OCI-LY7 (cell line): ENCODE data around the gene KIF13A. TPM values are rescaled to one million over a fixed set of nuclear protein-coding genes. Genes with fewer than 3 reads are reported as not detected.

ENCODE experiments used
- BruUV-seq: library from RNA; stranded (reverse); fragments of 400-500 nt; replicated peaks from 2 replicates; lab custom pipeline; 2021; lab: Mats Ljungman, UMichigan
- CTCF ChIA-PET: fragments of 300-600 bp; sonication (Branson Sonifier 250); formaldehyde crosslinking; loops from one replicate; lab custom pipeline; 2022; ENCODE audit warnings: antibody characterized with exemption; ENCODE audit not compliant: unreplicated experiment; lab: Charles Lee
- POLR2A ChIA-PET: fragments of 300-600 bp; sonication (Branson Sonifier 250); formaldehyde crosslinking; loops from one replicate; lab custom pipeline; 2022; ENCODE audit warnings: antibody characterized with exemption; lab: Charles Lee
- DNase-seq: peaks from one replicate; pipeline ENCODE4 v3.0.0-alpha.2; 2015; ENCODE audit warnings: low spot score
- H2AFZ ChIP-seq: fragments of 200-600 bp; sonication (generic), shearing (Covaris generic); 2 replicates; pipeline ENCODE4 v1.6.1; 2014; ENCODE audit warnings: mild to moderate bottlenecking, antibody characterized with exemption, low read length, moderate library complexity
- H3K27ac ChIP-seq: fragments of 200-600 bp; sonication (generic); 2 replicates; pipeline ENCODE4 v1.5.1; 2014; ENCODE audit warnings: mixed run types, low read depth, mild to moderate bottlenecking, moderate library complexity, low read length, inconsistent platforms; ENCODE audit not compliant: poor library complexity, severe bottlenecking
- H3K36me3 ChIP-seq: fragments of 200-600 bp; sonication (generic); 2 replicates; pipeline ENCODE4 v1.6.1; 2014; ENCODE audit warnings: mild to moderate bottlenecking, antibody characterized with exemption, low read length, moderate library complexity, mixed read lengths; ENCODE audit not compliant: insufficient read depth
- H3K4me1 ChIP-seq: fragments of 200-600 bp; sonication (generic); 2 replicates; pipeline ENCODE4 v1.5.1; 2014; ENCODE audit warnings: mild to moderate bottlenecking, low read length; ENCODE audit not compliant: insufficient read depth, poor library complexity, severe bottlenecking
- H3K4me2 ChIP-seq: fragments of 200-600 bp; sonication (generic); 2 replicates; pipeline ENCODE4 v1.6.1; 2014; ENCODE audit warnings: mild to moderate bottlenecking, low read length
- H3K4me3 ChIP-seq: fragments of 200-600 bp; sonication (generic); 2 replicates; pipeline ENCODE4 v1.5.1; 2014; ENCODE audit warnings: mild to moderate bottlenecking, low read depth, low read length; ENCODE audit not compliant: poor library complexity, severe bottlenecking
- H3K79me2 ChIP-seq: fragments of 200-600 bp; sonication (generic); 2 replicates; pipeline ENCODE4 v1.6.1; 2016; ENCODE audit warnings: low read depth, mild to moderate bottlenecking, low read length, moderate library complexity, mixed read lengths; ENCODE audit not compliant: insufficient read depth
- H3K9me2 ChIP-seq: fragments of 200-600 bp; sonication (generic); 2 replicates; pipeline ENCODE4 v1.6.1; 2016; ENCODE audit warnings: mild to moderate bottlenecking, low read length, mixed read lengths; ENCODE audit not compliant: insufficient read depth
- H3K9me3 ChIP-seq: fragments of 200-600 bp; sonication (generic); 2 replicates; pipeline ENCODE4 v1.6.1; 2014; ENCODE audit warnings: mild to moderate bottlenecking, mixed run types, low read length, mixed read lengths
- H4K20me1 ChIP-seq: fragments of 200-600 bp; sonication (generic); 2 replicates; pipeline ENCODE4 v1.6.1; 2014; ENCODE audit warnings: mild to moderate bottlenecking, antibody characterized with exemption, low read length, moderate library complexity, mixed read lengths; ENCODE audit not compliant: insufficient read depth
- CTCF ChIP-seq: fragments of 200-600 bp; sonication (generic); conservative IDR thresholded peaks from 2 replicates; pipeline ENCODE4 v1.5.1; 2014; ENCODE audit warnings: mild to moderate bottlenecking, antibody characterized with exemption, low read length, moderate library complexity, mixed read lengths
- EZH2phosphoT487 ChIP-seq: fragments of 200-600 bp; sonication (generic); IDR thresholded peaks from 2 replicates; pipeline ENCODE4 v1.6.1; 2018; ENCODE audit warnings: low read depth, borderline replicate concordance, mild to moderate bottlenecking, mixed run types, antibody characterized with exemption, low read length, moderate library complexity, mixed read lengths
- intact Hi-C: fragments of 100-400 bp; cut with micrococcal nuclease; formaldehyde crosslinking; loops from one replicate; pipeline ENCODE4 v1.10.0; 2022; ENCODE audit not compliant: unreplicated experiment
- total RNA-seq, 2 experiments: library from RNA; depleted of rRNA in 1 of 2; stranded (reverse); fragments of >200 nt in 1 of 2; shearing (Covaris generic) in 1 of 2; gene quantifications; 2 replicates each; pipeline ENCODE4 v1.2.3, GENCODE V29; 2014 to 2022

The KIF13A gene
- total RNA-seq, 2 experiments from 2014 or later, result 1.5 TPM; not detected in 1

- Histone ChIP-seq H3K9me2 (no peaks in the 10 kb centered on the region), H2AFZ (no peak overlapping the region), H3K9me3 (no peaks in the 10 kb centered on the region), H4K20me1 (no peaks in the 10 kb centered on the region), H3K4me1 (no peaks in the 10 kb centered on the region), H3K36me3 (no peaks in the 10 kb centered on the region), H3K4me3 (no peak overlapping the region), H3K27ac (no peak overlapping the region), H3K79me2 (no peaks in the 10 kb centered on the region), H3K4me2 (no peak overlapping the region)
- TF ChIP-seq CTCF (no peak), EZH2phosphoT487 (no peak)
- DNase-seq, result no peak
- BruUV-seq, result no TSS peak
- intact Hi-C loops, result no loop called here
- ChIA-PET CTCF (no interaction called here), POLR2A (interaction anchor here (0.7 to 1.2 kb wide), 2 partner anchors 9 to 14 kb away, joined by 3 to 4 read pairs; no protein-coding TSS in a partner anchor)
These were observed 106.2 kb downstream of the KIF13A start for GRCh38 chr6:17881085-17881858.

- no peak overlapping the region for H3K4me3 ChIP-seq
- TF ChIP-seq EZH2phosphoT487 (no peak), CTCF (no peak)
- intact Hi-C loops, result no loop called here
- CTCF ChIA-PET, result no interaction called here
- H3K79me2 ChIP-seq, result no peaks in the 10 kb centered on the region
- no peaks in the 10 kb centered on the region for H4K20me1 ChIP-seq
- no peaks in the 10 kb centered on the region for H3K9me3 ChIP-seq
- H3K4me1 ChIP-seq, result no peaks in the 10 kb centered on the region
- no TSS peak for BruUV-seq
- POLR2A ChIA-PET, result no interaction called here
- H3K9me2 ChIP-seq, result no peaks in the 10 kb centered on the region
- DNase-seq, result no peak
- H3K36me3 ChIP-seq, result no peaks in the 10 kb centered on the region
- no peak overlapping the region for H3K4me2 ChIP-seq
- no peak overlapping the region for H2AFZ ChIP-seq
- no peak overlapping the region for H3K27ac ChIP-seq
These were observed 108.3 kb downstream of the KIF13A start for GRCh38 chr6:17879184-17879583.

GRCh38 chr6:17878734-17879133 lies 108.7 kb downstream of the KIF13A start:
- Histone ChIP-seq H3K79me2 (no peaks in the 10 kb centered on the region), H3K9me2 (no peaks in the 10 kb centered on the region), H3K36me3 (no peaks in the 10 kb centered on the region), H4K20me1 (no peaks in the 10 kb centered on the region), H3K9me3 (no peaks in the 10 kb centered on the region), H2AFZ (no peak overlapping the region), H3K4me1 (no peaks in the 10 kb centered on the region), H3K4me2 (no peak overlapping the region), H3K27ac (no peak overlapping the region), H3K4me3 (no peak overlapping the region)
- ChIA-PET POLR2A (interaction anchor here (0.6 kb wide), 1 partner anchor 30 kb away, joined by 3 read pairs; no protein-coding TSS in a partner anchor), CTCF (no interaction called here)
- no peak for DNase-seq
- intact Hi-C loops, result no loop called here
- TF ChIP-seq EZH2phosphoT487 (no peak), CTCF (no peak)
- BruUV-seq, result no TSS peak
